B cell (primary cell): ENCODE results near the gene MAFF. TPM values are rescaled to one million over a fixed set of nuclear protein-coding genes. Genes with fewer than 3 reads are reported as not detected.

Experiments used
- ATAC-seq: fragments of 200-7000 bp; cut with Tn5 transposase; one replicate; pipeline ENCODE4 v1.10.0; 2021; ENCODE audit warnings: low read depth, mild to moderate bottlenecking, moderate number of reproducible peaks, moderate library complexity
- CTCF ChIA-PET: fragments of 350-600 bp; sonication (Branson Sonifier 250); formaldehyde crosslinking; loops from one replicate; lab custom pipeline; 2021; ENCODE audit warnings: antibody characterized with exemption, inconsistent platforms; lab: Charles Lee
- POLR2A ChIA-PET: fragments of 350-600 bp; sonication (Branson Sonifier 250); formaldehyde crosslinking; loops from one replicate; lab custom pipeline; 2021; ENCODE audit warnings: antibody characterized with exemption; lab: Charles Lee
- DNase-seq: peaks from one replicate; pipeline ENCODE4 v3.0.0; 2013
- H2AFZ ChIP-seq: 2 replicates; pipeline ENCODE4 v1.6.1; 2012; ENCODE audit warnings: mild to moderate bottlenecking, low read depth, low read length; ENCODE audit not compliant: insufficient read depth, poor library complexity, severe bottlenecking
- H3K27ac ChIP-seq, 2 donors: 1 replicate in 1 of 2; 2 replicates in 1 of 2; pipeline ENCODE4 v1.5.1; 2012 to 2013; ENCODE audit warnings: low read length in 2 of 2, mild to moderate bottlenecking in 2 of 2, moderate library complexity in 1 of 2
- H3K27me3 ChIP-seq, 4 experiments: fragments of 200-600 bp in 1 of 4; sonication (generic) in 1 of 4; replicated peaks in 1 of 4; 1 replicate in 2 of 4; 2 replicates in 2 of 4; pipeline versions ENCODE4 v1.6.1 to v1.7.0; 2013 to 2016; ENCODE audit warnings: low read length in 3 of 4, mild to moderate bottlenecking in 2 of 4, mixed read lengths in 1 of 4, moderate library complexity in 1 of 4; ENCODE audit not compliant: insufficient read depth in 4 of 4, control insufficient read depth in 3 of 4; ENCODE audit errors: control extremely low read depth in 1 of 4
- H3K36me3 ChIP-seq, 2 experiments: replicated peaks in 1 of 2; 1 replicate in 1 of 2; 2 replicates in 1 of 2; pipeline versions ENCODE4 v1.6.1 to v1.7.1; 2013; ENCODE audit warnings: low read length in 1 of 2; ENCODE audit not compliant: insufficient read depth in 2 of 2, control insufficient read depth in 1 of 2; ENCODE audit errors: control extremely low read depth in 1 of 2, extremely low read depth in 1 of 2
- H3K4me1 ChIP-seq, 2 donors: fragments of 200-600 bp in 1 of 2; sonication (generic) in 1 of 2; 1 replicate in 1 of 2; 2 replicates in 1 of 2; pipeline versions ENCODE4 v1.5.1 to v1.6.1; 2013 to 2017; ENCODE audit warnings: low read length in 2 of 2; ENCODE audit not compliant: control insufficient read depth in 2 of 2, insufficient read depth in 2 of 2
- H3K4me2 ChIP-seq: replicated peaks from 2 replicates; pipeline ENCODE3; 2012; ENCODE audit warnings: mild to moderate bottlenecking, low read depth, low read length; ENCODE audit not compliant: poor library complexity, severe bottlenecking
- H3K4me3 ChIP-seq, 5 experiments: fragments of 200-600 bp in 1 of 5; sonication (generic) in 1 of 5; 1 replicate in 3 of 5; 2 replicates in 2 of 5; pipeline versions ENCODE4 v1.5.1 to v1.7.0; 2011 to 2016; ENCODE audit warnings: low read length in 4 of 5, mild to moderate bottlenecking in 4 of 5, low read depth in 2 of 5, control low read depth in 1 of 5, moderate library complexity in 1 of 5; ENCODE audit not compliant: insufficient read depth in 1 of 5; ENCODE audit errors: control extremely low read depth in 1 of 5, extremely low read depth in 1 of 5
- H3K79me2 ChIP-seq: fragments of 200-600 bp; sonication (generic); one replicate; pipeline ENCODE4 v1.6.0; 2016; ENCODE audit warnings: low read length; ENCODE audit not compliant: control insufficient read depth, insufficient read depth
- H3K9ac ChIP-seq: fragments of 200-600 bp; sonication (generic); 2 replicates; pipeline ENCODE4 v1.6.1; 2017; ENCODE audit warnings: mild to moderate bottlenecking, low read length, moderate library complexity
- H3K9me3 ChIP-seq, 3 donors: one replicate each; pipeline versions ENCODE4 v1.6.1 to v1.7.1; 2013; ENCODE audit warnings: low read length in 2 of 3; ENCODE audit not compliant: control insufficient read depth in 2 of 3, insufficient read depth in 1 of 3; ENCODE audit errors: control extremely low read depth in 1 of 3
- H4K20me1 ChIP-seq: 2 replicates; pipeline ENCODE4 v1.6.0; 2012; ENCODE audit warnings: mild to moderate bottlenecking, low read length; ENCODE audit not compliant: insufficient read depth, control insufficient read depth, poor library complexity, severe bottlenecking
- H3K27ac Mint-ChIP-seq: one replicate; pipeline ENCODE4 v1.8.0; 2021; ENCODE audit warnings: mixed read lengths
- H3K27me3 Mint-ChIP-seq: one replicate; pipeline ENCODE4 v1.8.0; 2021; ENCODE audit warnings: mixed read lengths
- H3K4me1 Mint-ChIP-seq: one replicate; pipeline ENCODE4 v1.8.0; 2021; ENCODE audit warnings: mixed read lengths
- H3K4me3 Mint-ChIP-seq: one replicate; pipeline ENCODE4 v1.8.0; 2021; ENCODE audit warnings: mixed read lengths
- H3K9me3 Mint-ChIP-seq: one replicate; pipeline ENCODE4 v1.8.0; 2022; ENCODE audit warnings: mixed read lengths; ENCODE audit not compliant: insufficient read depth
- CTCF ChIP-seq: fragments of 200-600 bp; IDR thresholded peaks from one replicate; pipeline ENCODE4 v1.8.0; 2022; ENCODE audit warnings: antibody characterized with exemption, mild to moderate bottlenecking
- EZH2 ChIP-seq: IDR thresholded peaks from 2 replicates; pipeline ENCODE4 v1.6.1; 2012; ENCODE audit warnings: borderline replicate concordance, low read depth, mild to moderate bottlenecking, moderate library complexity, low read length; ENCODE audit not compliant: insufficient read depth, poor library complexity, severe bottlenecking
- whole genome bisulfite sequencing: methylation state at CpG from one replicate; pipeline ENCODE4 v1.1.5; 2013; ENCODE audit warnings: missing lambda C conversion rate; ENCODE audit not compliant: insufficient coverage; 5-methylcytosine and 5-hydroxymethylcytosine counted together
- intact Hi-C: fragments of 100-400 bp; cut with micrococcal nuclease; formaldehyde crosslinking; loops from one replicate; pipeline ENCODE4 v1.10.0; 2022
- polyA plus RNA-seq: library from polyadenylated mRNA; depleted of rRNA; stranded (reverse); fragments of >200 nt; gene quantifications from 2 replicates; pipeline ENCODE4 v1.2.3, GENCODE V29; 2012
- total RNA-seq, 2 donors: library from RNA; stranded (reverse); fragments of 120-200 nt in 1 of 2; gene quantifications; 1 replicate in 1 of 2; 2 replicates in 1 of 2; pipeline versions ENCODE4 v1.2.3 to v1.2.4, GENCODE V29; 2013 to 2022

The MAFF gene
- total and polyA plus RNA-seq, 2 donors (not counting 1 experiment from before 2014, with no cell fraction given): 5.3 to 18.0 TPM

GRCh38 chr22:38247713-38248112 lies 45.9 kb downstream of the MAFF start:
- Histone ChIP-seq H3K27ac (no peak overlapping the region), H3K9ac (no peak overlapping the region), H3K9me3 (peaks cover 0 to 15% (median 6%) of the 10 kb centered on the region in 3 donors), H4K20me1 (peaks cover 8% of the 10 kb centered on the region), H3K27me3 (no peaks in the 10 kb centered on the region), H3K4me3 (no peak overlapping the region), H2AFZ (no peak overlapping the region), H3K79me2 (peaks cover 7% of the 10 kb centered on the region), H3K36me3 (peaks cover 0 to 11% of the 10 kb centered on the region in 2 experiments), H3K4me1 (peaks cover 5 to 10% of the 10 kb centered on the region in 2 donors), H3K4me2 (no peak overlapping the region)
- ChIA-PET POLR2A (no interaction called here), CTCF (interaction anchor here (1.1 kb wide), 1 partner anchor 20 kb away, joined by 3 read pairs; no protein-coding TSS in a partner anchor)
- Mint-ChIP-seq H3K27ac (no peak overlapping the region), H3K27me3 (no peaks in the 10 kb centered on the region), H3K4me1 (peaks cover 14% of the 10 kb centered on the region), H3K4me3 (no peak overlapping the region), H3K9me3 (no peaks in the 10 kb centered on the region)
- no peak for ATAC-seq
- no peak for DNase-seq
- TF ChIP-seq EZH2: no peak
- TF ChIP-seq CTCF: no peak
- intact Hi-C loops: no loop called here
- 97% methylated on average over 12 of the region's 12 CpGs for WGBS

DNA sequence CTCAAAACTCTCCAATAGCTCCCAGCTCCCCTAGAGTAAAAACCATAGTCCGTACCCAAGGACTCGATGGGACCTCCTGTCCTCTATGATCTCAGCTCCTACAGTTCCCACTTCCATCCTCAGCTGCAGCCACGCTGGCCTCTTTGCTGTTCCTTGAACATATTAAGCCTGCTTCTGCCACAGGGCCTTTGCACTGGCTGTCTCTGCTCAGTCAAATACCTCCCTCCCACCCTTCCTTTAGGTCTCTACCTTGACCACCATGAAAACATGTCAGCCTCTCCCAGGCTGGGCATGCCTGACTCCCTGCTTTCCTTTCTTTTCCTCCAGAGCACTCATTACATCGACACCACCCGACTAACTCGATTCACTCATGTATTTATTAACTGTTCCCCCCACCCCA lies 46.5 kb downstream of the MAFF start:
- Histone ChIP-seq H3K9me3 (peaks cover 0 to 15% (median 6%) of the 10 kb centered on the region in 3 donors), H3K79me2 (peaks cover 7% of the 10 kb centered on the region), H3K36me3 (peaks cover 0 to 11% of the 10 kb centered on the region in 2 experiments), H3K9ac (no peak overlapping the region), H3K27ac (no peak overlapping the region), H3K4me1 (peaks cover 5 to 10% of the 10 kb centered on the region in 2 donors), H2AFZ (no peak overlapping the region), H4K20me1 (peaks cover 8% of the 10 kb centered on the region), H3K4me2 (no peak overlapping the region), H3K4me3 (no peak overlapping the region), H3K27me3 (no peaks in the 10 kb centered on the region)
- ATAC-seq (no peak), DNase-seq (no peak)
- CTCF ChIA-PET: interaction anchor here (1.1 kb wide), 1 partner anchor 21 kb away, joined by 3 read pairs; no protein-coding TSS in a partner anchor
- Mint-ChIP-seq H3K27ac (no peak overlapping the region), H3K27me3 (no peaks in the 10 kb centered on the region), H3K4me3 (no peak overlapping the region), H3K9me3 (no peaks in the 10 kb centered on the region), H3K4me1 (peaks cover 14% of the 10 kb centered on the region)
- 100% methylated on average over 5 of the region's 6 CpGs for WGBS
- intact Hi-C loops: no loop called here
- no peak for TF ChIP-seq CTCF
- no peak for TF ChIP-seq EZH2
- POLR2A ChIA-PET: no interaction called here
